Astrocyte of the cerebellum (primary cell): Measurements from ENCODE around the gene RNF151.

Experiments used
- DNase-seq: peaks from one replicate; pipeline ENCODE4 v3.0.0-alpha.2; 2011; ENCODE audit warnings: low read depth
- H3K4me3 ChIP-seq: 2 replicates; pipeline ENCODE4 v1.5.1; 2011; ENCODE audit warnings: mild to moderate bottlenecking, low read depth, low read length, moderate library complexity
- CTCF ChIP-seq: IDR thresholded peaks from 2 replicates; pipeline ENCODE4 v1.5.1; 2012; ENCODE audit warnings: low read length, low read depth, moderate library complexity, mild to moderate bottlenecking; ENCODE audit errors: missing control alignments
- in situ Hi-C: cut with HindIII; loops from 2 replicates; pipeline ENCODE4 v1.10.0; 2017; ENCODE audit warnings: low sequenced_read_pairs

Gene RNF151

GRCh38 chr16:1944612-1945199 is 21.9 kb upstream of the RNF151 start:
- TF ChIP-seq CTCF = no peak
- no peak overlapping the region for H3K4me3 ChIP-seq
- DNase-seq = no peak
- in situ Hi-C loops = no loop called here

- no peak for DNase-seq
- TF ChIP-seq CTCF = no peak
- in situ Hi-C loops = no loop called here
- H3K4me3 ChIP-seq = no peak overlapping the region
Observed at GRCh38 chr16:1945559-1946391, 20.9 kb upstream of the RNF151 start.

GRCh38 chr16:1946495-1947368 is 19.9 kb upstream of the RNF151 start:
- TF ChIP-seq CTCF = no peak
- in situ Hi-C loops = no loop called here
- H3K4me3 ChIP-seq = no peak overlapping the region
- DNase-seq = no peak

- no peak for TF ChIP-seq CTCF
- no peak for DNase-seq
- in situ Hi-C loops = no loop called here
- H3K4me3 ChIP-seq = no peak overlapping the region
Observed at GRCh38 chr16:1947369-1947670, 19.3 kb upstream of the RNF151 start.

- in situ Hi-C loops = no loop called here
- H3K4me3 ChIP-seq = no peak overlapping the region
- no peak for TF ChIP-seq CTCF
- DNase-seq = no peak
Observed at GRCh38 chr16:1949507-1949906, 17.1 kb upstream of the RNF151 start.

GRCh38 chr16:1950047-1950446 is 16.6 kb upstream of the RNF151 start:
- no peak overlapping the region for H3K4me3 ChIP-seq
- in situ Hi-C loops = no loop called here
- TF ChIP-seq CTCF = no peak
- no peak for DNase-seq
